HS-5 (cell line): ENCODE data around the gene JAZF1.

Experiments used
- DNase-seq: peaks from one replicate; pipeline ENCODE4 v3.0.0-alpha.2; 2012; ENCODE audit warnings: low read depth

Gene JAZF1

GRCh38 chr7:28136420-28136819, 44.2 kb downstream of the JAZF1 start:
- no peak for DNase-seq

- no peak for DNase-seq
These were observed 44.8 kb downstream of the JAZF1 start for GRCh38 chr7:28135760-28136159.

GRCh38 chr7:28135315-28135714, 45.3 kb downstream of the JAZF1 start:
- DNase-seq: no peak

GRCh38 chr7:28133872-28134271, 46.7 kb downstream of the JAZF1 start:
- DNase-seq: no peak

GRCh38 chr7:28132959-28133870, 47.4 kb downstream of the JAZF1 start:
- no peak for DNase-seq

- no peak for DNase-seq
These were observed 50.3 kb downstream of the JAZF1 start for GRCh38 chr7:28130277-28130676.

GRCh38 chr7:28128608-28129007, 52.0 kb downstream of the JAZF1 start:
- DNase-seq: no peak

- DNase-seq: no peak
These were observed 54.1 kb downstream of the JAZF1 start for GRCh38 chr7:28126410-28127041.

GRCh38 chr7:28125431-28126409, 54.9 kb downstream of the JAZF1 start:
- DNase-seq: no peak

- DNase-seq: no peak
These were observed 56.2 kb downstream of the JAZF1 start for GRCh38 chr7:28124413-28124812.

GRCh38 chr7:28123752-28124151, 56.8 kb downstream of the JAZF1 start:
- no peak for DNase-seq

GRCh38 chr7:28121496-28121895, 59.1 kb downstream of the JAZF1 start:
- DNase-seq: no peak

- DNase-seq: no peak
These were observed 64.6 kb downstream of the JAZF1 start for GRCh38 chr7:28116041-28116440.

GRCh38 chr7:28115261-28115660, 65.3 kb downstream of the JAZF1 start:
- no peak for DNase-seq

GRCh38 chr7:28114056-28114455, 66.5 kb downstream of the JAZF1 start:
- DNase-seq: no peak

GRCh38 chr7:28112883-28113540, 67.6 kb downstream of the JAZF1 start:
- DNase-seq: no peak

- DNase-seq: no peak
These were observed 68.1 kb downstream of the JAZF1 start for GRCh38 chr7:28112467-28112866.

- no peak for DNase-seq
These were observed 68.6 kb downstream of the JAZF1 start for GRCh38 chr7:28112012-28112411.

GRCh38 chr7:28110427-28111012, 70.1 kb downstream of the JAZF1 start:
- DNase-seq: no peak

GRCh38 chr7:28108747-28109146, 71.8 kb downstream of the JAZF1 start:
- DNase-seq: no peak

- no peak for DNase-seq
These were observed 72.6 kb downstream of the JAZF1 start for GRCh38 chr7:28107960-28108359.
